Thymus (tissue), 11 donors: ENCODE measurements around the gene ADAMTS18. TPM values are rescaled to one million over a fixed set of nuclear protein-coding genes. Genes with fewer than 3 reads are reported as not detected.

Source experiments
- DNase-seq, 9 donors: peaks; one replicate each; pipeline ENCODE4 v3.0.0-alpha.2; 2013; ENCODE audit warnings: low spot score in 9 of 9, low read depth in 6 of 9, missing footprints in 1 of 9
- H3K27ac ChIP-seq, 2 donors: one replicate each; pipeline ENCODE4 v1.5.1; 2013; ENCODE audit warnings: control low read depth in 1 of 2, low read depth in 1 of 2, low read length in 1 of 2, mild to moderate bottlenecking in 1 of 2, moderate library complexity in 1 of 2
- H3K27me3 ChIP-seq, 2 donors: one replicate each; pipeline ENCODE4 v1.5.1; 2013; ENCODE audit warnings: low read length in 1 of 2; ENCODE audit not compliant: control insufficient read depth in 2 of 2, insufficient read depth in 1 of 2
- H3K36me3 ChIP-seq, 2 donors: one replicate each; pipeline ENCODE4 v1.5.1; 2013; ENCODE audit warnings: low read length in 1 of 2, mild to moderate bottlenecking in 1 of 2, moderate library complexity in 1 of 2; ENCODE audit not compliant: control insufficient read depth in 2 of 2, insufficient read depth in 2 of 2
- H3K4me1 ChIP-seq, 2 donors: one replicate each; pipeline ENCODE4 v1.5.1; 2013; ENCODE audit warnings: low read length in 2 of 2; ENCODE audit not compliant: control insufficient read depth in 2 of 2, insufficient read depth in 2 of 2
- H3K4me3 ChIP-seq, 2 donors: one replicate each; pipeline ENCODE4 v1.5.1; 2013; ENCODE audit warnings: low read length in 2 of 2, control low read depth in 1 of 2, mild to moderate bottlenecking in 1 of 2
- H3K9me3 ChIP-seq, 2 donors: one replicate each; pipeline ENCODE4 v1.5.1; 2013; ENCODE audit warnings: low read length in 1 of 2, mild to moderate bottlenecking in 1 of 2; ENCODE audit not compliant: control insufficient read depth in 2 of 2, insufficient read depth in 1 of 2
- WGBS: extraction: QIAGEN DNeasy Blood & Tissue Kit; methylation state at CpG from one replicate; pipeline ENCODE4 v1.1.7; 2013; 5-methylcytosine and 5-hydroxymethylcytosine counted together
- polyA plus RNA-seq: library from polyadenylated mRNA; stranded (reverse); fragments of 200-250 nt; gene quantifications from one replicate; pipeline ENCODE4 v1.2.3, GENCODE V29; 2013
- total RNA-seq: library from RNA; stranded (reverse); fragments of 120-200 nt; gene quantifications from one replicate; pipeline ENCODE4 v1.2.4, GENCODE V29; 2013
- donor health status: healthy.

ADAMTS18 gene
- total and polyA plus RNA-seq, 2 donors = 1.1 to 1.4 TPM

DNA sequence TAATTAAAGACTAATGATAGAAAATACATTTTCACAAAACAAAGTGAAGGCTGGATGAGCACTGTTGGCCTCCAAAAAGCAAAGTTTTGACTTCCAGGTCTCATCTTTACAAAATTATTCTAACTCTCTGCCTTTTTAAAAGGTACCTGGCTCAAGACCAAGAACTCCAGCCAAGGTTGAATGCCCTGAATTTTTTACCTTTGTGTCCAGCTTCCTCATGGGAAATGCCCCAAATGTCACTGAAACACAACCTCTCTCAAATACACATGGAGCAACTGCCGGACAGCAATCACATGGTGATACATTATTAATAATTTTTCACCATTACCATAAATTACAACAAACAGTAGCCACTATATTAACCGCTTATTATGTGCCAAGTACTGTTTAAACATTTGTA is 32.2 kb downstream of the ADAMTS18 start:
- no peak for DNase-seq
- no peaks in the 10 kb centered on the region for H3K9me3 ChIP-seq
- H3K27me3 ChIP-seq = no peaks in the 10 kb centered on the region
- H3K36me3 ChIP-seq = no peaks in the 10 kb centered on the region
- no peaks in the 10 kb centered on the region for H3K4me1 ChIP-seq
- H3K27ac ChIP-seq = no peak overlapping the region
- no peak overlapping the region for H3K4me3 ChIP-seq
- 91% methylated on average over 2 of the region's 2 CpGs for WGBS

DNA sequence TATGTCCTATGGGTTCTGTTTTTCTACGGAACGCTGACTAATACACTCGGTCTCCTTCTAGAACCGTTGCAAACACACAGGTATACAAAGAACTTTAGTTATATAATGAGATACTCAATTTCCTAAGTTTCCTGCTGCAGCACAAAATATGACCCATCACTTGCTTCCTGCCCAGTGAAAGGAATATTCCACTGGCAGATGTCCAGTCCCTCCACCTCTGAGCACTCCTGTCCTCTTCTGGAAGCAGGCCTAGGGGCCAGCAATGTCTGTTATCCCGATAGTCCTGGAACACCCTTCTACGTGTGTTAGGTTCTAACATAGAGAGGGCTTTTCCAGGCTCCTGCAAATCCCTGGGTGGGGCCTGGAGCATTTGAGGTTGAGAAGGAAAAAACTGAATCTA is 32.7 kb downstream of the ADAMTS18 start:
- WGBS = 88% methylated on average over 6 of the region's 6 CpGs
- DNase-seq = no peak
- H3K27me3 ChIP-seq = no peaks in the 10 kb centered on the region
- no peak overlapping the region for H3K27ac ChIP-seq
- no peaks in the 10 kb centered on the region for H3K4me1 ChIP-seq
- no peak overlapping the region for H3K4me3 ChIP-seq
- no peaks in the 10 kb centered on the region for H3K36me3 ChIP-seq
- no peaks in the 10 kb centered on the region for H3K9me3 ChIP-seq

DNA sequence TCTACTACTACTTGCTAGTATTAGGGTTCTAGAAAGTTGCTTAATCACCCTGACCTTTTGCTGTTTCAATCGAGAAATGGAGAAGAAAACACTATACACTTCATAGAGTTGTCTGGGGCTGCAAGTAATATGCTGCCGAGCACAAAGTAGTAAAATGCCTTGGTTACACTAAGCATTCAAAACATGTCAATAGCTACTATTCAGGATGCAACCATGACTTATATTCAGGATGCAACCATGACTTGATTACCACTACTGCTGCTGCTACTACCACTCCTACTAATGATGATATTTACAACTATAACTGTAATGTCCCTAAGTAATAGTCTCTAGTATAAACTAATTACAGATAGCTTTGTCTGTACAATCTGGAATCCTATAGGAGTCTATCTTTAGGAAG is 35.3 kb downstream of the ADAMTS18 start:
- Histone ChIP-seq H3K36me3 (no peaks in the 10 kb centered on the region), H3K9me3 (no peaks in the 10 kb centered on the region)
- WGBS = 88% methylated on average over 2 of the region's 2 CpGs

DNA sequence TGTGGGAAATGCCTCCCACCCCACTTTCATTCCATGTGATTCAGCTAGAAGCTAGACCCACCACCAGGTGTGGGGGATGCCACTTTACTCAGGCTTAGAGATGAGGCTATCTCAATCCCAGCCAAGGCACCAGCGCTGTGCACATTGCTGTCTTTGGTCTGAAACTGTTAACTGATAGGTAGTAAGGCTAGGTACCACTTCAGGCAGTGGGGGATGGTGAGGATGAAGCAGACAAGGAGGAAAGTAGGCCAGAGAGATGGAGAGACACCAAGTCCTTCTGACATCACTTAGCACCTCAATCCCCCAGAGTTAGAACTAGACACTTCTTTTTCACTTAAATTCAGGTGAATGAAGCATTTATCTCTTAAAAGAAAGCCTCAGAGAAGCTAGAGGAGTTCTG is 35.8 kb downstream of the ADAMTS18 start:
- DNase-seq = no peak
- Histone ChIP-seq H3K27me3 (no peaks in the 10 kb centered on the region), H3K36me3 (no peaks in the 10 kb centered on the region), H3K9me3 (no peaks in the 10 kb centered on the region), H3K27ac (no peak overlapping the region), H3K4me1 (no peaks in the 10 kb centered on the region), H3K4me3 (no peak overlapping the region)
- 90% methylated on average over 1 of the region's 1 CpG for WGBS

More for the DNA sequence above, 35.3 kb downstream of the ADAMTS18 start:
- Histone ChIP-seq H3K4me1 (no peaks in the 10 kb centered on the region), H3K27me3 (no peaks in the 10 kb centered on the region), H3K4me3 (no peak overlapping the region), H3K27ac (no peak overlapping the region)
- no peak for DNase-seq

DNA sequence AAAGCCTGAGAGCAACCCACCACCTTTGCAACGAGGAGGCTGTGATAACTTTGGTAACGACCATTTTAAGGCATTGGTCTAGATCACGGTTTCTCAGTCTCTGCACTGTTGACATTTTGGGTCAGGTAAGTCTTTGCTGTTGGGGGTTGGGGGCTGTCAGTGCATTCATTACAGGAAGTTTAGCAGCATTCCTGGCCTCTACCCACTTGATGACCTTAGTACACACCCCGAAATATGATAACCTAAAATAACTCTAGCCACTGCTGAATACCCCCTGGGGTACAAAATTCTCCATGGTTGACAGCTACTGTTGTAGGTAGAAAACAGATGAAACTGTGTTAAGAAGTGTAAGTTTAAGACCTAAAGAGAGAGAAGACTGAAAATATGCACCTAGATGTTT is 36.3 kb downstream of the ADAMTS18 start:
- Histone ChIP-seq H3K27me3 (no peaks in the 10 kb centered on the region), H3K4me3 (no peak overlapping the region), H3K4me1 (no peaks in the 10 kb centered on the region), H3K9me3 (no peaks in the 10 kb centered on the region), H3K27ac (no peak overlapping the region), H3K36me3 (no peaks in the 10 kb centered on the region)
- WGBS = 62% methylated on average over 4 of the region's 4 CpGs
- DNase-seq = no peak

DNA sequence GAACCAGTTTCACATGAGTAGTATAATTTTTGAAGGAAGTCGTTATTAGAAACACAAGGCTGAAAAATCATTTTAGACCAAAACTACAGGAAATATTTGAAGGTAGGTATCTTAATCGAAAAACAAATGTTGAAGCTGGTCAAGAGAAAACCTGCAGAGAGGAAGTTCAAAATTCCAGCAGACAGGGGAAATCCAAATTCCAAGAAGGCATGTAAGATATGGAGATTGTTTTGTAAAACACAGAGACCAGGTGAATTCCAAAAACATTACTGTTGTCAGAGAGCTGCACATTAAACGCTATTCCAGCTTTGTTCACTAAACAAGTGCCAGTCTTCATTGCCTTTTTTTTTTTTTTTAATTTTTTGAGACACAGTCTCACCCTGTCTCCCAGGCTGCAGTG is 38.4 kb downstream of the ADAMTS18 start:
- H3K9me3 ChIP-seq = no peaks in the 10 kb centered on the region
- H3K36me3 ChIP-seq = no peaks in the 10 kb centered on the region
- DNase-seq = no peak
- no peak overlapping the region for H3K27ac ChIP-seq
- 88% methylated on average over 3 of the region's 3 CpGs for WGBS
- no peaks in the 10 kb centered on the region for H3K27me3 ChIP-seq
- H3K4me1 ChIP-seq = no peaks in the 10 kb centered on the region
- no peak overlapping the region for H3K4me3 ChIP-seq

DNA sequence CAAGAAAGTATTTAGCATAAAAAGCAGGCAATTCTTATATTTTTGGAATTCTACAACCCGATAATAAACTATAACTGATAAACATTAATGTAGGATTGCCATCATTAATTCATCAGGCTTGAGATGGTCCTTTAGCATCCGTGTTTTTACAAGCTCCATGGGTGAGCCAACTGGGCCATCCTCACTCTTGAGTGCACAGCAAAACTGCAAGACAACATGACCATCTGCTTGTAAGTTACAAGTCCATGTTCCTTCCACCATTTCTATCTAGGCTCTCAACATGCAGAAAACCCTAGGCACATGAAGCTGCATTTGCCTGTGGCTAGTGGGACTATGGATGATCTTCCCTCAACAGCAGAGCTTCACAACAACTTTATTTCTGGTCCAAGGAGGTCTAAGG is 40.1 kb downstream of the ADAMTS18 start:
- H3K4me3 ChIP-seq = no peak overlapping the region
- H3K9me3 ChIP-seq = no peaks in the 10 kb centered on the region
- DNase-seq = no peak
- H3K27ac ChIP-seq = no peak overlapping the region
- no peaks in the 10 kb centered on the region for H3K4me1 ChIP-seq
- no peaks in the 10 kb centered on the region for H3K27me3 ChIP-seq
- 97% methylated on average over 2 of the region's 2 CpGs for WGBS
- H3K36me3 ChIP-seq = no peaks in the 10 kb centered on the region

DNA sequence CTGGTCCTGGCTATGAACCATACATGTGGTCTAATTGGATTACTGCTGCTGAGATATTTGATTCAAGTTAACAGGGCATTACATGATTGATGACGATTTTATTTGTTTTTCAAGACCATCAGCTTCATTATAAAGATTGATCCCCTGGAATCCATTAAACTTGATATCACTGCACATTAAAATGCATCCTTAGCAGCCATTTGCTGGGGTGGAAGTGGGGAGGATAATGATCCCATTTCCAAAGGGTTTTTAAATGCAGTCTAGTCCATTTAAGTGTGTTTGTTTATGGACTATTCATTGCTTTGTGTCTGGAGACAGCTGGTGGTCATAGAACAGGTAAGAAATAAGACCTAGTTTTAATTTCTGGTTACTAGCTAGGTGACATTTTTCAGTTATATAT is 40.9 kb downstream of the ADAMTS18 start:
- DNase-seq = no peak
- Histone ChIP-seq H3K36me3 (no peaks in the 10 kb centered on the region), H3K4me1 (no peaks in the 10 kb centered on the region), H3K9me3 (no peaks in the 10 kb centered on the region), H3K27me3 (no peaks in the 10 kb centered on the region), H3K4me3 (no peak overlapping the region), H3K27ac (no peak overlapping the region)
- 96% methylated on average over 1 of the region's 1 CpG for WGBS

DNA sequence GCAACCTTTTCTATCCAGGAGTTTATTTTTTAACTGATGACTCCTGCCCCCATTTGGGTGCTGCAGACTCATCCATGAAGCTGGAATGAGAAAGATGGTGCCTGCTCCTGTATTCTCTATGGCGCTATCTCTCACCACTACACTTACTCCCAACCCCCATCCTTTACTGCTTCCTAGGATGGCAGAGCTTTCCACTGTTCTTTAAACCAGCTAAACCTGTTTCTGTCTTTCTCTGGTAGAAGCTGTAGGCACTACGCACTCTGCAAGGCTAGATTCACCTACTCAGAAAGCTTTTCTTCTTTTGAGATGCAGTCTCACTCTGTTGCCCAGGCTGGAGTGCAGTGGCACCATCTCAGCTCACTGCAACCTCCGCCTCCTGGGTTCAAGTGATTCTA is 47.0 kb downstream of the ADAMTS18 start:
- Histone ChIP-seq H3K4me1 (no peaks in the 10 kb centered on the region), H3K9me3 (no peaks in the 10 kb centered on the region), H3K4me3 (no peak overlapping the region), H3K27me3 (no peaks in the 10 kb centered on the region), H3K36me3 (no peaks in the 10 kb centered on the region), H3K27ac (no peak overlapping the region)
- WGBS = 82% methylated on average over 3 of the region's 3 CpGs
- no peak for DNase-seq
